PFSK-1 (cell line): Measurements from ENCODE around the gene VAV3. TPM values are rescaled to one million over a fixed set of nuclear protein-coding genes. Genes with fewer than 3 reads are reported as not detected.

Experiments used
- FOXP2 ChIP-seq: optimal IDR thresholded peaks from 2 replicates; pipeline ENCODE3; 2011; ENCODE audit warnings: borderline replicate concordance, control low read depth, inconsistent platforms; ENCODE audit not compliant: insufficient read depth; ENCODE audit errors: extremely low read length, extremely low read depth
- POLR2AphosphoS5 ChIP-seq: IDR thresholded peaks from 2 replicates; pipeline ENCODE4 v1.6.1; 2012; ENCODE audit warnings: low read depth, mild to moderate bottlenecking, control low read depth, low read length, moderate library complexity
- REST ChIP-seq, 2 experiments: IDR thresholded peaks; 2 replicates each; pipeline versions ENCODE4 v1.6.1 to v1.8.0; 2011 to 2012; ENCODE audit warnings: low read depth in 2 of 2, low read length in 2 of 2, control low read depth in 1 of 2, inconsistent platforms in 1 of 2, mild to moderate bottlenecking in 1 of 2, moderate library complexity in 1 of 2; ENCODE audit not compliant: insufficient read depth in 1 of 2
- SIN3A ChIP-seq: IDR thresholded peaks from 2 replicates; pipeline ENCODE4 v1.6.1; 2012; ENCODE audit warnings: mild to moderate bottlenecking, low read length, moderate library complexity, borderline replicate concordance; ENCODE audit not compliant: insufficient read depth
- TAF1 ChIP-seq: IDR thresholded peaks from 2 replicates; pipeline ENCODE4 v1.6.1; 2012; ENCODE audit warnings: low read length, control low read depth, borderline replicate concordance; ENCODE audit not compliant: insufficient read depth
- polyA plus RNA-seq: library from polyadenylated mRNA; unstranded; fragments of >200 nt; gene quantifications from one replicate; pipeline ENCODE4 v1.2.1, GENCODE V29; 2012; ENCODE audit warnings: low read depth, missing spikeins; ENCODE audit not compliant: insufficient read length

Gene VAV3
- 6.2 TPM for polyA plus RNA-seq

- 0 out of 2 replicates have a peak, but pooled peaks have one; percentile 23 for TF ChIP-seq POLR2AphosphoS5
- TF ChIP-seq FOXP2 = no peak
Measured at GRCh38 chr1:107965110-107965991, at the start of gene VAV3. TSS of gene VAV3 (minus strand) at chr1:107965180. CDS start at chr1:107964869, 311 bp downstream.

GRCh38 chr1:108012553-108012952 lies 47.6 kb upstream of the VAV3 start:
- TF ChIP-seq REST (IDR thresholded peaks at IDR 0.05; ENCODE audit: insufficient read depth in 1 of 2, low read depth in 2 of 2, low read length in 2 of 2) (no peak), SIN3A (no peak), POLR2AphosphoS5 (no peak), TAF1 (no peak), FOXP2 (no peak)

- TF ChIP-seq TAF1 = no peak
- TF ChIP-seq SIN3A = no peak
- no peak for TF ChIP-seq REST (IDR thresholded peaks at IDR 0.05; ENCODE audit: insufficient read depth in 1 of 2, low read depth in 2 of 2, low read length in 2 of 2)
- TF ChIP-seq POLR2AphosphoS5 = no peak
Measured at GRCh38 chr1:108011295-108011694, 46.3 kb upstream of the VAV3 start.

GRCh38 chr1:108010581-108010980 lies 45.6 kb upstream of the VAV3 start:
- no peak for TF ChIP-seq REST (IDR thresholded peaks at IDR 0.05; ENCODE audit: insufficient read depth in 1 of 2, low read depth in 2 of 2, low read length in 2 of 2)
- no peak for TF ChIP-seq TAF1
- no peak for TF ChIP-seq POLR2AphosphoS5
- no peak for TF ChIP-seq SIN3A
- TF ChIP-seq FOXP2 = no peak

- TF ChIP-seq POLR2AphosphoS5 (no peak), FOXP2 (no peak), SIN3A (no peak), REST (IDR thresholded peaks at IDR 0.05; ENCODE audit: insufficient read depth in 1 of 2, low read depth in 2 of 2, low read length in 2 of 2) (no peak), TAF1 (no peak)
Measured at GRCh38 chr1:108009603-108010195, 44.7 kb upstream of the VAV3 start.
